Chondrocyte (in vitro differentiated cells): ENCODE data around the gene IFITM1. TPM values are rescaled to one million over a fixed set of nuclear protein-coding genes. Genes with fewer than 3 reads are reported as not detected.
"Not testable (repeated sequence)": the region's sequence is repeated elsewhere in the genome, so short reads cannot be mapped to it uniquely, and the experiment has no call there.

Experiments used
- DNase-seq: peaks from one replicate; pipeline ENCODE4 v3.0.0; 2021; ENCODE audit warnings: mixed read lengths, low spot score
- H3K27ac Mint-ChIP-seq: one replicate; pipeline ENCODE4 v1.8.0; 2021; ENCODE audit warnings: mild to moderate bottlenecking, moderate library complexity, mixed read lengths; ENCODE audit not compliant: unreplicated experiment
- H3K27me3 Mint-ChIP-seq: 2 replicates; pipeline ENCODE4 v1.8.0; 2021; ENCODE audit warnings: low read depth, mixed read lengths
- H3K36me3 Mint-ChIP-seq: 2 replicates; pipeline ENCODE4 v1.8.0; 2021; ENCODE audit warnings: low read depth, mixed read lengths
- H3K4me1 Mint-ChIP-seq: 2 replicates; pipeline ENCODE4 v1.8.0; 2021; ENCODE audit warnings: low read depth, mild to moderate bottlenecking, mixed read lengths
- H3K4me3 Mint-ChIP-seq: one replicate; pipeline ENCODE4 v1.8.0; 2021; ENCODE audit warnings: mild to moderate bottlenecking, moderate library complexity, mixed read lengths; ENCODE audit not compliant: unreplicated experiment
- H3K9me3 Mint-ChIP-seq: 2 replicates; pipeline ENCODE4 v1.8.0; 2021; ENCODE audit warnings: low read depth, mixed read lengths
- total RNA-seq: library from RNA; stranded (reverse); gene quantifications from 3 replicates; pipeline ENCODE4 v1.2.1, GENCODE V29; 2021
- TF ChIP-seq, protein P1 (sequence below): fragments of 200-600 bp; sonication (generic); IDR thresholded peaks from 2 replicates; pipeline ENCODE4 v1.5.0; 2021; ENCODE audit warnings: antibody characterized with exemption, mild to moderate bottlenecking, moderate library complexity

The IFITM1 gene
- total RNA-seq, 1 donor from 2014 or later: 1.6 TPM

- no peaks in the 10 kb centered on the region for H3K9me3 Mint-ChIP-seq
- TF ChIP-seq, protein P1, sequence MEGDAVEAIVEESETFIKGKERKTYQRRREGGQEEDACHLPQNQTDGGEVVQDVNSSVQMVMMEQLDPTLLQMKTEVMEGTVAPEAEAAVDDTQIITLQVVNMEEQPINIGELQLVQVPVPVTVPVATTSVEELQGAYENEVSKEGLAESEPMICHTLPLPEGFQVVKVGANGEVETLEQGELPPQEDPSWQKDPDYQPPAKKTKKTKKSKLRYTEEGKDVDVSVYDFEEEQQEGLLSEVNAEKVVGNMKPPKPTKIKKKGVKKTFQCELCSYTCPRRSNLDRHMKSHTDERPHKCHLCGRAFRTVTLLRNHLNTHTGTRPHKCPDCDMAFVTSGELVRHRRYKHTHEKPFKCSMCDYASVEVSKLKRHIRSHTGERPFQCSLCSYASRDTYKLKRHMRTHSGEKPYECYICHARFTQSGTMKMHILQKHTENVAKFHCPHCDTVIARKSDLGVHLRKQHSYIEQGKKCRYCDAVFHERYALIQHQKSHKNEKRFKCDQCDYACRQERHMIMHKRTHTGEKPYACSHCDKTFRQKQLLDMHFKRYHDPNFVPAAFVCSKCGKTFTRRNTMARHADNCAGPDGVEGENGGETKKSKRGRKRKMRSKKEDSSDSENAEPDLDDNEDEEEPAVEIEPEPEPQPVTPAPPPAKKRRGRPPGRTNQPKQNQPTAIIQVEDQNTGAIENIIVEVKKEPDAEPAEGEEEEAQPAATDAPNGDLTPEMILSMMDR: no peak
- peak; percentile 89 for DNase-seq
- H3K4me1 Mint-ChIP-seq: peaks cover 7% of the 10 kb centered on the region
- no peak overlapping the region for H3K4me3 Mint-ChIP-seq
- H3K36me3 Mint-ChIP-seq: no peaks in the 10 kb centered on the region
- peaks cover 5% of the 10 kb centered on the region for H3K27me3 Mint-ChIP-seq
- no peak overlapping the region for H3K27ac Mint-ChIP-seq
Measured at GRCh38 chr11:284105-285020, 29.5 kb upstream of the IFITM1 start.

GRCh38 chr11:285021-285893 lies 28.6 kb upstream of the IFITM1 start:
- H3K4me3 Mint-ChIP-seq: no peak overlapping the region
- peak; percentile 72 for DNase-seq
- H3K27ac Mint-ChIP-seq: no peak overlapping the region

GRCh38 chr11:285894-286220 lies 28.0 kb upstream of the IFITM1 start:
- DNase-seq: peak; percentile 60

More at GRCh38 chr11:285021-285893, 28.6 kb upstream of the IFITM1 start:
- Mint-ChIP-seq H3K9me3 (no peaks in the 10 kb centered on the region), H3K36me3 (no peaks in the 10 kb centered on the region), H3K4me1 (peaks cover 11% of the 10 kb centered on the region), H3K27me3 (peaks cover 5% of the 10 kb centered on the region)
- TF ChIP-seq, protein P1: no peak

GRCh38 chr11:286977-287820 lies 26.6 kb upstream of the IFITM1 start:
- Mint-ChIP-seq H3K4me1 (peaks cover 16% of the 10 kb centered on the region), H3K4me3 (peak overlapping the region; percentile 48)
- peak; percentile 42 for DNase-seq
- not testable (repeated sequence) for H3K27me3 Mint-ChIP-seq, H3K9me3 Mint-ChIP-seq, H3K27ac Mint-ChIP-seq, H3K36me3 Mint-ChIP-seq

More at GRCh38 chr11:285894-286220, 28.0 kb upstream of the IFITM1 start:
- Mint-ChIP-seq H3K4me1 (peaks cover 12% of the 10 kb centered on the region), H3K36me3 (no peaks in the 10 kb centered on the region), H3K27me3 (peaks cover 5% of the 10 kb centered on the region), H3K9me3 (no peaks in the 10 kb centered on the region), H3K27ac (no peak overlapping the region), H3K4me3 (no peak overlapping the region)
- TF ChIP-seq, protein P1: no peak

- H3K4me3 Mint-ChIP-seq: peak overlapping the region; percentile 69
- H3K27ac Mint-ChIP-seq: no peak overlapping the region
- peaks cover 6% of the 10 kb centered on the region for H3K36me3 Mint-ChIP-seq
- DNase-seq: peak; percentile 90
- no peaks in the 10 kb centered on the region for H3K9me3 Mint-ChIP-seq
- TF ChIP-seq, protein P1: no peak
- H3K4me1 Mint-ChIP-seq: peaks cover 16% of the 10 kb centered on the region
- H3K27me3 Mint-ChIP-seq: no peaks in the 10 kb centered on the region
Measured at GRCh38 chr11:287821-288477, 25.9 kb upstream of the IFITM1 start.
